Glomerular visceral epithelial cell (primary cell): ENCODE data around the gene ITIH4.
A peak's percentile ranks its signal among the peaks of the same experiment; 100 is the strongest.

Experiments used
- DNase-seq: peaks from one replicate; pipeline ENCODE4 v3.0.0-alpha.2; 2016; ENCODE audit errors: extremely low spot score

Gene ITIH4

DNA sequence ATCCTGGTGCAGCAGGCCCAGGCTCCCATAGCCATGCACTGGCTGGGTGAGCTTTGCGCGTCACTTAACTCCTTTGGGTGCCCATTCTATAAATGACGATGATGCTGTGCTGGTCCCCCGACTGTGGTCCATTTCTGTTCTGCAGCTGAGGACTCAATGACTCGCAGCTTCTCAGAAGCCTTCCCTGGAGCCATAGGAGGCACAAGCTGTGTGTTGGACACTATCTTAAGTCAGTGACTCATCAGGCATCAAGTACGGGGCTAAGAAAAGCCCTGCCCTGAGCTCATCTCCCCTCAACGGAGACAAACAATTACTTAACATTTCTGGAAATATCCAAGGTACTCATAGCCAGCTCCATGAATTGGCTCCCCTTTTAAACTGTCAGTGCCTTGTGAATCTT is 18.1 kb upstream of the ITIH4 start:
- DNase-seq, result peak; percentile 40

DNA sequence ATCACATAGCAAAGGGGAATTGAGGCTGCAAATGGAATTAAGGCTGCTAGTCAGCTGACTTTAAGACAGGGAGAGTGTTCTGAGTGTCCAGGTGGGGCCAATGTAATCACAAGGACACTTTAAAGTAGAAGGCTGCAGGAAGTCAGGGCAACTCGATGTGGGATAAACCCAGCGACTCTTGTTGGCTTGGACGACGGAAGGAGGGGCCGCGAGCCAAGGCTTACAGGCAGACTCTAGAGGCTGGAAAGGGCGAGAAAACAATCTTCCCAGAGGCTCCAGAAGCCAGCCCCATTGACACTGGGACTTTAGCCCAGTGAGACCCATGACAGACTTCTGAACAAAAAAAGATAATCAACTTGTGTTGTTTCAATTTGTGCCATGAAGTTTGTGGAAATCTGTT is 17.3 kb upstream of the ITIH4 start:
- no peak for DNase-seq

DNA sequence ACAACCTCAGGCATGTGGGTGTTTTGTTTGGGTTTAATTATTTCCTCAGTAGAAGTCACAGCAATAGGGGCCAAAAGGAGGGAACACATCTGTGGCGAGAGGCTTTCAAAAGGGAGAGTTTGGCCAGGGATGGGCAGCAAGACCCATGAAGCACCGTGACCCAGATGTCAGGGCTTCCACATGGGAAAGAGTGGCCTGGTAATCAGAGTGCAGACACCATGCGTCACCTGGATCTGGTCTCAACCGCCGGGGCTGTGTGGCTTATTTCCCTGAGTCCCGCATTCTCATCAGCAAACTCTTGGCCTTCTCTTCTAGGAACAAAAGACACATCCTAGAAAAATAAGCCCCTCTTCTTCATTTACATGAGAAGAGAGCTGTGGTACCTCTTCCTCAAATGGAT is 16.8 kb upstream of the ITIH4 start:
- DNase-seq, result no peak

DNA sequence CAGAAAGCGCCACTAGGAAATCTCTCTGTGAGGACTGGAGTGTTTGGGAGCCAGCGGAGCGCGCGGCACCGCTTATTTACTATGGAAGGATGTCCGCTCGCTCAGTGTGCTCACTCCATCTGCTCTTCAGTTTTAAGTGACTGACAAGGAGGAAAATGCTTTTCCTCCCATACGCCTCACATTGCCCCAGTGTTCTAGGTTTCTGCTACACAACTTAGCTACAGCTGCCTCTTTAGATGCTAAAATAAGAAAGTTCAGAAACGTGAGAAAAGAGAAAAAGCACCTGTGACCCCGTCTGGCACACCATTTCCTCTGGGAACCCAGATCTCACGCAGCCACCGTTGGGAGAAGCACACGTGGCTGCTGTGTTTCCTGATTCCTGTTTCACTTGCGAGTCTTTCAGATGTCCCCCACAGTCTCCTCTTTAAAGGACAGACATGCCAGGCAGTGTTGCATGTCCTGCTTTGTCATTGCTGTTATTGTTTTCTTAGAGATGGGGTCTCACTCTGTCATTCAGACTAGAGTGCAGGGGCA is 16.0 kb upstream of the ITIH4 start:
- DNase-seq, result no peak

DNA sequence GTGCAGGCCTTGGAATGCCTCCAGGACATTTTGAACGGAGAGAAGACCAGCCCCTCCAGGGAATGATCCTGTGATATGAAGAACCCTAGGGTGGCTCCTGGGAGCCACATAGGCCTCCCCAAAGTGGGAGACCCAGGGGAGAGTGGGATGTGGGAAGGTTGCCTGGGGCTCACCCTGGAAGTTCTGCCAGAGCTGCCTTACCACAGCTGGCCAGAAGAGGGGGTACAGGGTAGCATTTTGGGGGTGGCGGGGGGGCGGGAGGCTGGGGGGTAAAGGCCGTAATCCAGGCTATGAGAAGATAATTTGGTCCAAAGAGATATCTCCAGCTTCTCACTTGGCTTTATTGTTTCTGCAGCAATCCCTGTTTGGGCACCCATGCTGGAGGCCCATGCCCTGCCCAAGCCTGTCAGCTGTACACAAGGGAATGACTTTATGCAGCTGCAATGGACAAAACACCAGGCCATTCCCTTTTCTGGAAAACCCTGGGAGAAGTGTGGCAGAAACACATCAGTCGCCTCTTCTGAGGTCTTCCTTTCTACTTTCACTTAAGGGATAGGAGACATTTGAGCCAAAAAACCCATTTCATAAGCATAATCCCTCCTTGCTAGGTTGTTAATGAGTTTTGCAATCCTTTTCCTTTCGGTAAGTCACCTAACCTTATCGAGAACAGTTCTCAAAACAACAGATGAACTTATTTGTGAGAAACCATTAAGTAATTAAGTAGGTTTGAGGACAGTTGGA is 15.4 kb upstream of the ITIH4 start:
- no peak for DNase-seq

DNA sequence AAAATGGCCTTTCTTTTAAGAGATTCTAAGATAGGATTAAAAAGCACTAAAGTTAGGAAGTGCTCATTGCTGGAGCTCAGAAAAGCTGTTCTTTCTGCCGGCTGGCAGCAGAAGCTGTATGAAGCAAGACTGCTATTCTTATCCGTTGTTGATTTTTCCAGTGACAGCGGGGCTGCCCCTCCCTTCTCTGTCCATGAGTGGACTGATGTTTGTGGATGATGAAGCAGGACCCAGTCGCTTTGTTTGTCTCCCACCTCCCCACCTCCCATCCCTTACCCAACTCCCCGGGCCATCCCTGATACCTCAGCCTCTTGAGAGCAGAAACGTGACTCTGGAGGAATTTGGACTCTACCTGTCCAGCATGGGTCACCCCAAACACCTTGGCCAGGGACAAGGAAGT is 14.7 kb upstream of the ITIH4 start:
- DNase-seq, result no peak

DNA sequence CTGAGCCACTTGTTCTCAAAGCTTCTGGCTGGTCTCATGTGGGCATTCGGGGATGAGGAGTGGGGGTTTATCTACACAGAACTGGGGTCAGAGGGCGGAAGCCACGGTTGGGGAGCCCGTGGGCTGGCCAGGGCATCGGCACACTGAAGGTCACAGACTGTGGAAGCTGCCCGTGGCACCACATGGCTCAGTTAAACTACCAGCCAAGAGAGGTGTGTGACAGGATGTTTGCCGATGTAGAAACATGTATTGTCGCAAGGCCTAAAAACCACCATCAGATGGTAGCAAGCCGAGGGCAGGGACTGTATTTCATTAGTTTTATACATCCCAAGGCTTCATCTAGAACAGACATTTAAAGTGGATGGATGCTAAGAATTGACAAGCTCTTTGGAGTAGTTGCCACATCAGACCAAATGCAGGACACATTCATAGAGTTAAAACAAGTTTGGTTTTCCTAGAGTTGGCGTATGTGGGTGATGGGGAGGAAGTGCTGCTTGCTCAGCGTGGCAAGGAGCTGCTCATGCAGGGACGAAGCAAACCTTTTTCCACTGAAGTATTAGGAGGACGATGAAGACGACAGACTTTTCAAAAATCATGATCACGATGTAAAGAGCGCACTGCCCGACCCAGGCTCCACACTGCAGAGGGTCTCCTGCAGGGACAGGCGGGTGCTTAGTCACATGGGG is 14.0 kb upstream of the ITIH4 start:
- DNase-seq, result no peak

DNA sequence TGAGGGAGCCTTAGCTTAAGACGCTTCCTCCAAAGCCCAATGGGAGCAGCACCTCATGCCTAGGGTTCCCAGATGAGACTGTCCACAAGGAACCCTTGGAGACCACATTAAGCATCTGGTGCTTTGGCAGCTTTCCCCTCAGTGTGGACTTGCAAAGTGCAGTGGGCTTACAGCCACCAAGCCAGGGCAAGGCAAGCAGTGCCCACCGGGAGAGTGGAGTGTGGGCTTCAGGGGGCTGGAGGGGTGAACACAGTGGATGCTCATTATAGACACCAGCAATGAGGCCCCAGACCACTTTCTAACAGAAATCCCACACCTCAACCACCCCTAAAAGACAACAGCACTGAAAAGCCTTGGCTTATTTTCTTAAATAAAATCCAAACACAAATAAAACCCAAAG is 13.4 kb upstream of the ITIH4 start:
- no peak for DNase-seq

DNA sequence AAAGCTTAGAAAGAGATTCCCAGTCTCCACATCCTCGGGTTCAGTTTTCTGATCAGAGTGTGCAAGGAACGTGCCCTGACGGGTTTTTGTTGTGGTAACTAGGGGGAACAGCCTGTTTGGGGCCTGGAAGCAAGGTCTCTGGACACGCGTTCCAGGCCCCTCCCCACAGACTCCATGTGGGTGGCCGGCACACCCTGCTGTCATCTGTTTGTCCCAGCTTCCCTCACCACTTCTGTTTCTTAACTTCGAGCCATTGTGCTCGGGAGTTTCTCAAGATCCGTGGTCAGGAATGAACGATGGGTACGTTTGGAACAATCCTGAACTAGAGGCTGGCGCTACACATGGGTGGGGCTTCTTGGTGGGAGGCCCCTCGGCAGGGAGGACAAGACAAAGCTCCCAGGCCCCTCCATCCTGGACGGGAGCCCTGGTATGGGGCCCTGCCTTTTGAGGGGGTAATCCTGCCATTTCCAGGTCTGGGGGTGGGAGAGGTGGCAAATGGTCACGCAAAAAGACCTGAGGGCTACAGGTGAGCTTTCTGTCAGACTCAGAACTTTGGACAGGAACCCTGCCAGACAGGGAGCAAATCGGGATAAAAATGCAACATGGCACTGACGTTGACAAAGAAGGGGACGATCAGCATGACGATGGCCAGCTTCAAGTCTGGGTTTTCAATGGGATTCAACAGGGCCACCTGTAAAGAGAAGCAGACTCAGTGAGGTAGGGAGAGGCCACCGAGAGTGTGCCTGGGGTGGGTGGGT is 12.8 kb upstream of the ITIH4 start:
- no peak for DNase-seq

DNA sequence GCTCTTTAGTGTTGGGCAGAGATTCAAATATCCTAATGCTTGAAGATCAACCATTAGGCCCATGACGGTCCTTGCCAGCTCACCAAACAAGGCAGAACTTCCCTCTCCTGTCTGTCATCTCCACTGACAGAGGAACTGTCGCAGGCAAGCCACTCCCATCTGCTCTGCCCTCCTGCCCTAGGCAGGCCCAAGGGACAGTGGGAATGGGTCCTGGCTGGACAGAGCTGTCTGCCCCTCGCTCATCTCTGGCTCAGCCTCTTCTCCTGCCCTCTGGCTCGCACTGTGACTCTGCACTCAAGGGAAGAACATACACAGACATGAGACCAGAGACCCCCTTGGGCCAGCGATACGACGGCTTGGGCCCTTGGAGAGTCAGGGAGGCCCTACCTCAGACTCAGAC is 12.0 kb upstream of the ITIH4 start:
- DNase-seq, result no peak

DNA sequence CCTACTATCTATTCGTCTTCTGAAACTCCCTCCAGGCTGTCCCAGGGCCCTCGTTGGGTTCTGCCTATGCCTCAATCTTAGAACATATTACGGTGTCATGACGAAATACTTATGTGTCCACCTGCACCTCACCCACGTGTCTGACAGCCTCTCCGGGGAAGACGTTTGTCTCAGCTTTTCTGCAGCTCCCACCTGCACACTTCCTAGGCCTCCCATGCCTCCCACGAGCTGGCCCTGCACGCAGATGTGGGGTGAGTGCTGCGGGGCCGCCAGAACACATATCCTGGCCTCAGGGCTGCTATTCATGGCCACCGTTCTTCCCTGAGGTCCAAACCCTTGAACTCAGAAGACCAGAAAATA is 11.5 kb upstream of the ITIH4 start:
- DNase-seq, result no peak

DNA sequence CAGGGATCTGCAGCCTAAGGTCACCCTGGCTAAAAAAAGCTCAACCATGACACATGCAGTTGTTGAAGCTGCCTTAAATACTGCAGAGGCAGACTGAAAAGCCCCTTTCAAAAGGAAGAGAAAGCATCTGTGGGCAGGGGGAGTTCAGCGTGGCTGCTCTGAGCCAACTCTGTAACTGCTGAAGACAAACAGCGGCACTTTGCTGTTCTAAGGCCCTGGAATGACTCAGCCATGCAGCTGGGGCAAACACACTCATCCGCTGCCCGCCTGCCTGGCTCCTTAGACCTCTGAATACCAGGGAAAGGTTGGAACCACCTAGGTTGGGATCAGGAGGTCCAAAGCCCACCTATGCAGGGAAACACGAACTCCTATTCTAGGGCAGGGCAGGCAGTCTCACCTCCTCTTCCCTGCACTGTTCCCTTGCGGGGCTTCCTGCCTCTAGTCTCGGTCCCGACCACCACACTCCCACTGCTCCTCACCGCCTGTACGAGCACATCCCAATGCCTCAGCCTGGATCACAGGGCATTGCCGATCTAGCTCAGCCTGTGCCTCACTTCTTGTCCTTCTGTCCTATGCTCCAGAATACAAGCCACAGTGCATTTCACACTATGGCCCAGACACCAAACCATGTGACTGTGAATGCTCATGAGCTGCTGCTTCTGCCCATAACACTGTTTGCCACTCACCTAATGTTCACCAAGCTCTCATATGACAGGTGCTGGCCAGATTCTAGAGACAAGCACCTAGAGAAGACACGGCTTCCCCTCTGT is 10.9 kb upstream of the ITIH4 start:
- no peak for DNase-seq

DNA sequence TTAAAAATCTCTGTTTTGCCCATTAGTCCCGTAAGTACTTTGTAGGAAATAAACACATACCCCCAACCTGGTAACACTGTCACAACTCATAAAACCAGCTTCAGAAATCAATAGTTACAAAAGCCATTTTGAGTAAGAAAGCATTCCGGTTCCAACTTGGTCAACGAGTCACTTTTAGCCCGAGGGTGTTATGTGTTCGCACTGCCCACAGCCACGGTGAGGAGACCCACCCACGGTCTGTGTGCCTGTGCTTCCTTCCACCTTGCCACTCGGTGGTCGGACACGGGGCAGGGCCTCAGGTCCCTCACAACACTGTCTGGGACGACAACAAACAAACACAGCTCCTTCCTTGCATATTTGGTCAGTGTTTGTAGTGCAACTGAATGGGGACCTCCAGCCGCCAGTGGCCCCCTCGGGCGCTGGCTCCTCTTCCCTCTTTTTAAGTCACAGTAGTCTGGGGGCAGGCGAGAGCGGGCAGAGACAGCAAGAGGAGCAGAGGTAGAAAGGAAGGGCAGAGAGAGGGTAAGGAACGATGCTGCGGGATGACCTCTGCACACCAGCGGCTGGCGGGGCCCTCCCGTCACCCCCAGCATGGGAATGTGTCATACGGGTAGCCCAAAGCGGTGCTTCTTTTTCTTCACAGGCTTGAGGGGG is 9.5 kb upstream of the ITIH4 start:
- DNase-seq, result no peak

DNA sequence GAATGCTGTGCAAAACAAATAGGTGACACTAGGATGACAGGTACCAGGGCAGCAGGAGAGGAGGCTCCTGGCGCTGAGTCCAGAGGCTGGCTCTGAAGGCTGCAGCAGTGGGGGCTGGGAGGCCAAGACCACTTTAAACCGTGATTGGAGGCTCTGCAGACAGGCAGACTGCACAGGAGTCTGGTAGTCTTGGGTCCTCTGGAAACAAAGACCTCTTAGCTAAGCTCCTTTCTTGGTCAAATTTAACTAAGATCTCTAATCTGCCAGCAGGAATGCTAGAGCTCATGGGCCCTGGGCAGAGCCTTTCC is 8.8 kb upstream of the ITIH4 start:
- DNase-seq, result no peak

DNA sequence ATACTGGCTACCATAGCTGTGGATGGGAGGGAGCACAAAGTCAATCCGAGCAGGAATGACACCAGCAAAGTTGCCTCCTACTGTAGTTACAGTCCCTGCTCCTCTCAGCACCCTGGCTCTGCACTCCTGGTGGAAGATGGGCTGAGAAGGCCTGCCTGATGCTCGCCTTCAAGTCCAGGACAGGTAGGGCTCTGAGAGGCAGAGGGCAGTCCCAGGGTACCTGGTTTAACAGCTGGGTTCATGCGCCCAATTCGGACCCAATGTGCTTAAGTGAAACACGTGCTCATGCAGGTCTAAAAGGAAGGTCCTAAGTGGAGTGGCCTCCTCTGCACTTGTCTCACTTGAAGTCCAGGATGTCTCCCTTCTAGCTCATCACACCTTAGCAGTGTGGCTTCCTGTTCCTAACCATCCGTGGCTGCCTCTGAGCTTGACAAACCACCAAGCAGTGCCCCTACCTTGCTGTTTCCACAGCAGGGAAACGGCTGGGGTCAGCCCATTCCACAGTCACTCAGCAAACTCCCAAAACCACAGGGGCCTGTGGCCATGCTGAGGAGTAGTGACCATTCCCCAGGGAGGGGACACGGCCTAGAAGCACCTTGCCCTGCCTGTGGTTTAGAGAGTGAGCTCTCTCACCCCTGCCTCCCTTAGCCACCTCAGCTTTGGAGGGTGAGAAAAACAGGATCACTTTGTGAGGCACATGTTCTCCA is 8.2 kb upstream of the ITIH4 start:
- no peak for DNase-seq

DNA sequence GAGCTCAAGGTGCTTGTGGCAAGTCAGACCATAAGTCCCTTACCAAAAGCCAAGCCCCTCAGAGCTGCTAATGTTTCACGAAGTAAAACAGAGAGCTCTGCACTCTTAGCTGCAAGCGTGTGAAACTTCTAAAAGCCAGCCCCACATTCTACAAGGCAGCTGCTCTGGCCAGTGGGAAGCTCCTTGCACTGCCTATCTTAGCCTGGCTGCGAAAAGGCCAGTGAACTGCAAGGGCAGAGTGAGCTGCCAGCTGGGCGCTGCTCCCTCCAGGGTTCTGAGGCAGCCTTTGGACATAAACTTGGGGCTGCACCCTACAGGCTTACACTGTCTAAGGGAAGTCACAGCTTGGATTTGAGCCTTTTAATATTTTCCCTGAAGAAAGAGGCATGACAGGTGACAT is 6.5 kb upstream of the ITIH4 start:
- no peak for DNase-seq

DNA sequence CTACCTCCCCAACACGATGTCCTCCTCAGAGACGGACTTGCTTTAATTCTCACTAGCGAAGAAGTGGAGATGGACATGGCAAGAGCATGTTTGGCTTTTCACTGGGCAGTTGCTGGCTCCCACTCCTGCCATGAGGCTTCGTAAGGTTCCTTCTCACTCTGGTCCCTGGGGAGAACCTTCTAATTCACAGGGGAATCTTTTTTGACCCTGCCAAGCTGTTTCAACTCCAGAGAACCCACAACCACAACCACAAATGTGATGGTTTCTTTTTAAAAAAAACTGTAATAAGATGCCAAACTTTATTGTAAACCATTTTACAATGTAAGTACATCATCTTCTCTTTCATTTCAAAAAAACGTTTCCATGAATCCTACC is 6.0 kb upstream of the ITIH4 start:
- no peak for DNase-seq

DNA sequence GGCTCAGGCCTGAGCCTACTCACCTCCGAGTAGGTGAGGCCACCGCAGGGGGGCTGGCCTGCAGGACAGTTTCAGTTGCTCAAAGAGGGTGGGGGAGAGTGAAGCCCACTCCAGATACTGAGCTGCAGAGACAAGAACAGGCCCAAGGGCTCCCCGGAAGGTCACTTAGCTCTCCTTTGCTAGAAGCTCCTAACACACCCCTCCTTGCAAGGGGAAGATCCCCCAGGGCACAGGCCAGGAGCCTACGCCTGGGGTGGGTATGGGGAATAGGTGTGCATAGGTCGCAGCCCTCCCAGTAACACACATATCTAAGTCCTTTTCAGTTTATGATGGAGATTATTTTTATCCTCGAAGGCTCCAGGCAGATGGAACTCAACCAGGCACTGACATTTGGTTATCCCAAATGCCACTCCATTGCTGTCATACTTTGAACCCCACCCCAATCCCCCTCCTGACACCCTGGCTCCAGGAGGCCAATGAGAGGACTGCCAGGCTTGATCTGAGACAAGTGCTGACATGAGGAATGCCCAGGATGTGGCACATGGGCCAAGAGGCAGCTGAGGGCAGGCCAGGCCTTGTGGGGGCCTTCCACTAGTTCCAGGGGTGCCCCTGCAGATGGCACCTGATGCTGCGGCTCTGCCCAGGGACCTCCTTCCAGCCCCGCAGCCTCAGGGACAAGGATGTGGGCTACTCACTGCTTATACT is 5.4 kb upstream of the ITIH4 start:
- no peak for DNase-seq

DNA sequence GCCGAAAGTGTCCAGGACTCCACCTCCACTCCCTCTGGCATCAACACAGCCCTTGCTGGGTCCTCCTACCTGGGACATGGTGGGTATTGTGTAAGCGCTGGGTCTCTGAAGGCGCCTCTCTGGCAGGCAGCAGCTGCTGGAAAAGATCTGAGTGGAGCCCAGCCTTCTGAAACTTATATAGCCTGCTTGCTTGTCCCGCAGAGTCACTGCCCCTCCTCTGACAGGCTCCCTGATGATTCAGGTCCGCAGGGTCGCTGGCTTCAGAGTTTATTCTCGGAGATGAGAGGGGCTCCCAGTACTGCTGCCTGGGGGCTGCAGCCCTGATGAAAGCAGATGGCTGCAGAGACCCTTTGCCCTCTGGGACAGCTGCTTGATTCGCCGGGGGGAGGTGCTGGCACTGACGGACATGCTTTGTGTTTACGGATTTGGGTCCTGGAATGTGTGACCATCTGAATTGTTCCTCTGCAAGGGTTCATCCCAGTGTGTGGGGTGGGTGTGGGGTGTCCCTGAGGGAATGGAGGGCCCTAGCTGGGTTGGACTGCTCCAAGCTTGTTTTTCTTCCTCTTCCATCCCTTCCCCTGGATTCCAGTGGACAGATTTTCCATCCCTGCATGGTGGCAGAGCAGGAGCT is 4.5 kb upstream of the ITIH4 start, which contains the start of gene MUSTN1:
MUSTN1 (minus strand) TSS at position 149 of the 631 bp plus-strand sequence; CDS start at position 78, 71 bp downstream.
- DNase-seq, result no peak

DNA sequence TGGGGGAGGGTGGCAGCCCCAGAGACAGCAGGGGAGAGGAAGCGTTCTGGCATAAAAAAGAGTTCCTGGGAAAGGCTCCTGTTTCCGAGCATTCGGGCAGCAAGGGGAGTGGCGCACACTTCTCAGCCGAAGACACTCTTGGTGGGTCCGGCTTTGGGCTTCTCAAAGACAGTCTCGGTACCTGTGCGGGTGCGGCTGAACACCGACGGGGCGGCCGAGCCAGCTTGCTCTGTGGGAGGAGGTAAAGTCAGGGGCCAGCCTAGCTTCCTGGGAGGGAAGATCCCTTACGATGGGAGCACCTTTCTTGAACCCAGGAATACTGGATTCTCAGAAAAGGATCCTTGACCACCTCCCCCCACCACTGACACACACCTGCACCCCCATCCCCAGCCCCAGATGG is 2.7 kb upstream of the ITIH4 start:
- DNase-seq, result no peak
